Fibroblast of skin of scalp (primary cell): ENCODE results near the gene EML4.

ENCODE experiments used
- DNase-seq: peaks from one replicate; pipeline ENCODE4 v3.0.0-alpha.2; 2013

The EML4 gene

DNA sequence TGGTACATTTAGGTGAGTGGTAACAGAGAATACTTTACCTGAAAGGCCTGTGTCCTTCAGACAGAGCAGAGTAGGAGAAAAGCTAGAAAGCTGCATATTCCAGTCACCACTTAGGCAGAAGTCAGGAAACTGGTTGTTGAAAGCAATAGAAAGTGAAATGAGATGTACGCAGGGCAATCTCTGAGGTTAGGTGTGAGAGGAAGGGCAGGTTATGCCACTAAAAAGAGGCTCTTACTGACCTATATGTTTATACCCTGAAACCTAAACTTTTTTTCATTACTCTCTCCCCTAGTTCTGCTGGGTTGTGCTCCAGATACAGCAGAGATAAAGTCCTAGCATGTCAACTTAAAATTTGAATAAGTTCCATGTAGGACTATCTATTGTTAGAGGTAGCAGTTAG, 98.4 kb downstream of the EML4 start:
- DNase-seq: no peak

DNA sequence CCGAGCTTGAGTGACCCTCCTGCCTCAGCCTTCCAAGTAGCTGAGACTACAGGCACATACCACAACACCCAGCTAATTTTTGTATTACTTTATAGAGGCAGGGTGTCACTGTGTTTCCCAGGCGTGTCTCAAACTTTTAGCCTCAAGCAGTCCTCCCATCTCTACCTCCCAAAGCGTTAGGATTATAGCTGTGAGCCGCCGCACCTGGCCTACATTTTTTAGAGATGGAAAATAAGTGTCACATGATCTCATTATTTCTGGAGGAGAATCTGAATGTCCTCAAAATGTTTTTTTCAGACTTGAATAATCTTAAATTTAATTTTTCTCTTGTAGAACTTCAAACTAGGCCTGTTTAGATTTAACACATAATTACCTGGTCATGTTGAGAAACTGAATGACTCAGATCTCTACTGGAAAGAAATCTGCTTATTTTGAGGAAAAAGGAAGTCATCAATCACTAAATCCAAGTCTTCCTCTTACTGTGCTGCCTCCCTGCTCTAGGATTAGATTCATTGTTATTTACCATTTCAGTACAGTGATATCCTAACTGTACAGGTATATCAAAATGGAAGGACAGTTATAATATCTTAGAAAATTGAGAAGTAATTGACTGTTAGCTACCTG, 99.5 kb downstream of the EML4 start:
- no peak for DNase-seq

DNA sequence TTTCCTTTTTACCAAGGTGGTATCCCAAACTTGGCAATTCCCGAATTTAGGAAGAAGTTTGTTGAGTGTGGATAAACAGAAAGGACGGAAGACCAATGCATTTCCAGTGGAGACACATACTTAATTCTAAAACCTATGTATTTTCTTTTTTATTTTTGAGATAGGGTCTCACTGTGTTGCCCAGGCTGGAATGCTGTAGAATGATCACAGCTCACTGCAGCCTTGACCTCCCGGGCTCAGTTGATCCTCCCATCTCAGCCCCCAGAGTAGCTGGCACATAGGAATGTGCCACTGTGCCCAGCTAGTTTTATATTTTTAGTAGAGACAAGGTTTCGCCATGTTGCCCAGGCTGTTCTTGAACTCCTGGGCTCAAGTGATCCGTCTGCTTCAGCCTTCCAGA, 101.6 kb downstream of the EML4 start:
- no peak for DNase-seq

DNA sequence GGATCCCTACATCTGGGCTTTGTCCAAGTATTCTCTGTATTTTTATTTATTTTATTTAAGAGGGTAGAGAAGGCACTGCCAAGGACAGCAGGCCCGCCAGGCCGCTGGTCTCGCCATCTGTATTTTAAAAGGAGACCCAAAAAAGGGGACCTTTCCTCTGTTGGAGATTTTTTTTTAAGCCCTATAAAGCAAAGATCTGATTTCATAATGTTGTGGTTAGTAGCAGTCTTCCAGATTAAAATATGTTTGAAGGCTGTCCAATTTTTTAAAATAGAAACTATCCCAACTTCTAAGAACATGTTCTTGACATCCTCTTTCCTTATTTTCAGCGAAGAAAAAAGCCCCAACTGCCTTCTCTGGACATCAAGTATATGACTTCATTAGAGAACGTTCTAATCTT, 102.1 kb downstream of the EML4 start:
- peak; percentile 5 for DNase-seq

DNA sequence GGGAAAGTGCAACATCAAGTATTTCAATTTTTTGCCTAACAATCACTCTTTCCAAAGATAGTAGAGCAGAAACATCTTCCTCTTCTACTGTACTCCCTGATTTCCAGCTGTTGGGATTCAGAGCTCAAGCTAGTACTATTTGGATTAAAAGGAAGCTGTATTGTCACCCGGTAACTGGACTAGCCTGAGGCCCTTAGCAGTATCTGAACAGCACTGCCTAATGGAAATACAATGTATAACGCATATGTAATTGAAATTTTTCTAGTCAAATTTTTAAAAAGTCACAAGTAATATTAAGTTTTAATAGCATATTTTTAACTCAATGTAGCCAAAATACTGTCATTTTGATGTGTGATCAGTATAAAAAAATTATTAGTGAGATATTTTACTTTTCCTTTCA, 105.7 kb downstream of the EML4 start:
- peak; percentile 10 for DNase-seq

DNA sequence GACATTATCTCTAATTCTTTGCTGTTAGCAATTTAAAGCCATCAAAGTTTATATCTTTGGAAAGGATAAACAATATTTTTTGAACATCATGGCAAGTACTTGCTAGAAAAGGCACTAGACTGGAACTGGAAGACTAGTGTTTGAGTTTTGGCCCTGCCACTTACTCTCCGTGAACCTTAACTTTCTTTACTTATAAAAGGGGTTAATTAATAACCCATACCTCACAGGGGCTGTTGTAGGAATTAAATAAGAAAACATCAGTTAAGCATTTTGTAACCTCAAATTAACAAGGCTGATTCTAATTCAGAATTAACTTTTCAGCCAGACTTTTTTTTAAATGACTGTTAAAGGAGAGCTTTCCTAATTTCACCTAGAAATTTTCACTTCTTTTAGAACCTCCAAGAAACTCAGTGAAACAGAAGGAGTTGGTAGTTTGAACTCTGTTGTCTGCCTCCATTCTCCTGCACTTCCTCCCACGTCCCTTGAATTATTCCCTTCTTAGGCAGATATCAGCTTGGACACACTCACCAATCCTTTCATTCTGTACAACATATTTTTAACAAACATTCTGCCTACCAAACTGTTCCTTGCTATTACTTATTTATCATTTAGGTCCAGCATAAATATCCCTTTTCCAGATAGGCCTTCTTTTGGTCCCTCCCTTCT, 112.4 kb downstream of the EML4 start:
- no peak for DNase-seq

DNA sequence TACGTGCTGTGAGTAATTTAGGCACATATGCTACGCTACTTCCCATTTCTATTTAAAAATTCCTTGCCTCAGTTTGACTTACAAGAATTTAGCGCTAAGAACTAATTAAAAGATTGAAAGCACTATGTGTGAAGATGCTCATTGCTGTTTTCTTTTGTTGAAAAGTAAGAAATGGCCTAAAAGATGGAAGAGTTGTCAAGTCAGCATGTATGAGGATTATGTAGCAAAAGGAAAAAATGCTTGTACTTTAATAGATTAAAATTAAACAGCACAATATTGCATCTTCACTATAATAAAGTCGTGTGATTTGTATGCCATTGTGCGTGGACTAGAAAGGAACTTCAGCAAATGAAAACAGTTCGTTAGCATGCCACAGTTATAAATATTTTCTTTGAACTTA, 114.9 kb downstream of the EML4 start:
- DNase-seq: no peak

DNA sequence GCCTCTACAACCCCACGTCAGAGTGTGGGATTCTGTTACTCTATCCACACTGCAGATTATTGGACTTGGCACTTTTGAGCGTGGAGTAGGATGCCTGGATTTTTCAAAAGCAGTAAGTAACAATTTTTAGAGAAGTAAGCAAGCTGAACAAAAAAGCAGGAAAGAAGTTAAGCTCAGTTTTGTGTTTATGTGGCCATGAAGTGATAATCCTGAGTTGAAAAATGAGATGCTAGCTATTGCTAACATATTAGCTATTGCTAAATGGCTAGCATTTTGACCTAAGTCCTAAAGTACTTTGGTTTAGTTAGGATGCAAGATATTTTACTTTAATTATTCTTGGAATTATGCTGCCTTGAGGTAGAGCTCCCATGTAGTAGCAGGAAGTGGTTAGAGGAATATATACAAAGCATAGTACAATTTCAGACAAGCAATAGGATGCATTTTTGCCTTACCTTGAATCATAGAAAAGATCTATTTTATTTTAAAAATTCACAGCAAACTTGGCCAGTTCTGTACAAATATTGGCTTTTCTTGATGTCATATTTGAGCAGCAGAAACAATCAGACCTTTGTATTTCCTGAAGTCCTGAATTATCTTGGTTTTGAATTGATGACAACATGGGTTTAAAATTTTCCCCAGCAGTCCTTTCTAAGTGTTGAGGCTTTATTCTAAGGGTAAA, 117.3 kb downstream of the EML4 start:
- DNase-seq: no peak

DNA sequence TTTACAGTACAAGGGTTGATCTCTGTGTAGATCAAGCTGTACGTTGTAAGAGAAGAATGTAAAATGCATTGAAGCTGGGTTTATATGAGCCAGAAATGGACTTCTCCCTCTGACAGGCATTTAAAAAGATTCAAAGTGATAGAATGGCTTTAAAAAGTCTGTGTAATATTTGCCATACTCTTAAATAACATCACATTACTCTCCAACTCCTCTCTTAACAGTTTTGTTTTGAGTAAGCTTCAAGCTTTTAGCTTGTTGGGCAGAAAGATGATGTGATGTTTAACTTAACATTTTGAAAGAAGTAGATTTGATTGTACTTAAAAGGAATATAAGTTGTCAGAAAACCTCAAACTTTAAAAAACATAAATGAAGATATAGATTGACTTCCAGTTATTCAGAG, 119.7 kb downstream of the EML4 start:
- DNase-seq: no peak

DNA sequence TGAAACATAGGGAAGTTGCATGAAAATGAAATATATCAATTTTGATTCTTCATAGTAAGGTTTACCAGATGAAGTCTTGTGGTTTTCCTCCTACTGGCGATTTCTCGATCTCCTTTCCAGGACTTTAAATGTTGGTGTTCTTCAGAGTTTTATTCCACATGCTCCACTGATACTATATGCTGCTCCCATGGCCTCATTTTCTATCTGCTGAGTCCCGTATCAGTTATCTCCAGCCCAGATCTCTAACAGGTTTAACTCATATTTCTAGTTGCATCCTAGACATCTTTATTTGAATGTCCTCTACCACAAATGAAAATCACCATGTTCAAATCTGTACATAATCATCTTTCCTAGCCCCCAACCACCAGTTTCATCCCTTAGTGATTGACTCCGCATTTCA, 120.1 kb downstream of the EML4 start:
- no peak for DNase-seq

DNA sequence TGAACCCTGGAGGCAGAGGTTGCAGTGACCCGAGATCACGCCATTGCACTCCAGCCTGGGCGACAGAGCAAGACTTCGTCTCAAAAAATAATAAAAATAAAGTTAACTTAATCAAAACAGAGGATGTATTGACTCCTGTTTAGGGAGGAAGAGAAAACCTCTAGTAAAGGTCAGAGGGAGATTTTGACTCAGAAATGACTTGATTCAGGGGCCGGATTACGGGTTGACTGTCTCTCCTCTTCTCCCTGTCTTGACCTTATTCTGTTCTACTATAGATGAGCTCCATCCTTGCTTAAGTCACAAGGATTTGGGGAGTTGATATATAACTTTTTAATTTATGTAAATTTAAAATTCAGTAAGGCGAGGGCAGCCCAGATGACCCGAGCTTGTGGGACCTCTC, 120.9 kb downstream of the EML4 start:
- DNase-seq: no peak

DNA sequence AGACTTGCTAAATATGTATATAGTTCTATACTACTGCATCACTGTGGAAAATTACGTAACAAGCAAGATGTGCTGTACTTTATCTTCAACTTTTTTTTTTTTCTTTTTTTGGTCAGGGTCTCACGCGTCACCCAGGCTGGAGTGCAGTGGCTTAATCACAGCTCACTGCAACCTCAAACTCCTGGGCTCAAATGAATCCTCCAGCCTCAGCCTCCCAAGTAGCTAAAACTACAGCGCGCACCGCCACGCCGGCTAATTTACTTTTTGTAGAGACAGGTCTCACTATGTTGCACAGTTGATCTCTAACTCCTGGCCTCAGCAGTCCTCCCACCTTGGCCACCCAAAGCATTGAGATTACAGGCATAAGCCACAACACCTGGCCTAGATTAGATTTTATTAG, 123.9 kb downstream of the EML4 start:
- DNase-seq: no peak

DNA sequence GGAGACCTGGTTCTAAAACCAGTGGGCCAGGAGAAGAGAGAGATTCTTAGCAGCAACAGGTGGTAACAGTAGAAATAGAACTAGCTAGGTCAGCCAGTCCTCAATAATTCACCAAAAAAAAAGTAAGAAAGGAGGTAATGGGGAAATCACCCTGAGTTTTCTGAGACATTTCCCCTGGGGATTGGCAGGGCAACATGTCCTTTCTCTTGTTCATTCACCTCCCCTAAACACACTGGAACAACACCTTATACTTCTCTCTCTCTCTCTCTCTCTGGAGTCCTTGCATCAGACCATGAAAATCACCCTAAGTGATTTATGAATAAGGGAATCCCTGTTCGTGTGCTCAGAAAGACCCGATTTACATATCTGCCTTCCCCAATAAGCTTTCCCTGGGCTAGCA, 127.1 kb downstream of the EML4 start:
- DNase-seq: no peak

DNA sequence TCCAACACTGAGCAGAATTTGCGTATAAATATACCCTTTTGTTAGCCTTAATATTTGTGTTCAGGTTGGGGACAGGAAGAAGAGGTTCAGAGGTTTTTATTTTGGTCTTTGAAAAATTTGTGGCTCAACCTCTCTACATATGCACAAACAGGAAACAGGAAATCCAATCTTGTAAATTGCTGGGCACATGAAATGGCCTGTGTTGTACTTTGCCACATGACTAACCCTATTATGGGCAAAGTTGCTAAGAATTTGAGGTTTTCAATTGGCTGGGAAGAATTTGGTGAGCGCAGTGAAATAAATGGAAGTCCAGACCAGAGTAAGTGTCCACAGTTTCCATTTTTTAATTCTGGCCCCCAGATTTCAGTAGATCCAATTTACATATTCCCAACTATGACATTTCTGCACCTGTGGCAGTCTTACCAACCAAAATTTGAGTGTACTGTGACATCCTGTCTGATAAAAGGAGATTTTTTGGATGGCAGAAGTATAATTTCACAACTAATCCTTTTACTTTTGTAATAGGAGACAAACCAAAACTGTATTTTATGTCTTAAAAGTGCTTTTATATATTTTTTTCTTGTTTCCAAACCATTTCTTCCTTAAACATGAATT, 128.3 kb downstream of the EML4 start:
- DNase-seq: no peak

DNA sequence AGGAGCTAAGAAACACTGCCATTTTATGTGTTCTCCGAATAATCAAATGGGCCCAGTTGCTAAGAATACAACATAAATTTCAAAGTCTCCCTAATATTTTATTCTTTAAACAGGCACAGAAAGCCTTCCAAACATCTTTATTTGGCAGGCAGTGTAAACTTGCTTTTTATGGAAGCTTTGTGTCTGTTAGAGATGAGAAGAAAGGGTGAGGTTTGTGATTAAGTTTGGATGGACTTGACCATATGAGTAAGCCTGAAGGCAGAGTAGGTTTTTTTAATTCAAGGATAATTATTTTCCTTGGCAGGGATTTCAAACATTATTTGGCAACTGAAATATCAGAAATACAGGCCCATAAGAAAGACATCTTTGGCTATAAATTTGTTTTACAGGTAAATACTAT, 129.0 kb downstream of the EML4 start:
- no peak for DNase-seq

DNA sequence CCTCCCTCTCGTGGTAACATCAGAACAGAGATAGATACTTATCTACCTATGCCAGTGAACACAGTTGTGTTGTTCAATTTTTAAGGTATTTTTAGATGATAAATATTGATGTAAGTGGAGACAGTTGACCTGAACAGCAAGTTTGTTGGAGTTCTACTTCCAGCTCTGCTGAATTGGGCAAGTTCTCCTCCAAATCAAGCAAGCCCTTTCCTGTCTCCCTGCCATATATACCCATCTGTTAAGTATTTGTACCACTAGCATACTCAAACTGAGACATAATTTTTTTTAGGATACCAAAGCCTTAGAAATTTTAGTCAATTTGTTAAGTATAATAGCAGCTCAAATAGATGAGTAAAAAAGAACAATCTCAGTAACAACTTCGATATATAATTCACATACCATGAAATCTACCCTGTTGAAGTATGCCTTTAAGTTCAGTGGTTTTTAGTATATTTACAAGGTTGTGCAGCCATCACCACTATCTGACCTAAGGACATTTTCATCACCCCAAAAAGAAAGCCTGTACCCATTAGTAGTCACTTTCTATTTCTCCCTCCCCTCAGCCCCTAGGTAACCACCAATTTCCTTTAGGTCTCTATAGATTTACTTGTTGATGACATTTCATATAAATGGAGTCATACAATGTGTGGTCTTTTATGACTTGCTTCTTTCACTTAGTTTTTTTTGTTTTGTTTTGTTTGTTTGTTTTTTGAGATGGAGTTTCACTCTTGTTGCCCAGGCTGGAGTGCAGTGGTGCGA, 130.0 kb downstream of the EML4 start:
- no peak for DNase-seq

DNA sequence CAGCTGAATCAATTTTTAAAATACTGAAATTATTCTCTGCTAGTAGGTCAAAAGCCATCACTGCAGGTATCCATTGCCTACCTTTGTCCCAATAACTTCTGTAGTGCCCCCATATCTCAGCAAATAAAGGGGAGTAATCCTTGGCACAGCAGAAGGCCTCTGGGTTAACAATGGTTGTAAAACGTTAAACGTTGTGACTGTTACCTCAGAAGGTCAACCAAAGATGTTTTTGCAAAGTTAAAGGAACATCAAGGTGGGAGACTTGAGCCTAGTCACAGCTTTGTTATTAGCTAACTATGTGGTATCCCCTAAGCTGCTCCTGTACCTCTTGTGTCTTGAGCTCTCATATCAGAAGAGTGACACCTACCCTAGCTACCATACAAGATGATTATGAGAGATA, 131.4 kb downstream of the EML4 start:
- DNase-seq: no peak

DNA sequence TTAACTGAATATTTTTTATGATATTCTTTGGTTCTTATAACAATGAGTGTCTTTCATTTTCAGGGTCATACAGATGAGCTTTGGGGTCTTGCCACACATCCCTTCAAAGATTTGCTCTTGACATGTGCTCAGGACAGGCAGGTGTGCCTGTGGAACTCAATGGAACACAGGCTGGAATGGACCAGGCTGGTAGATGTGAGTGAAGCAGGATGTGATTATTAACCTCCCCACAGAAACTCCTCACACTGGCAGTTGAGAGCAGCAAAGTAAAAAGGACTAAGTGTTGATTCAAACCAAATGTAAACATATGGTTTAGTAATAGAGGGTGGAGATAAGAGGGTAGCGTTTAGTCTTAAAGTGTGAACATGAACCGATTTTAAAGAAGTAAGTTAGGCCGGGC, 134.1 kb downstream of the EML4 start:
- no peak for DNase-seq

DNA sequence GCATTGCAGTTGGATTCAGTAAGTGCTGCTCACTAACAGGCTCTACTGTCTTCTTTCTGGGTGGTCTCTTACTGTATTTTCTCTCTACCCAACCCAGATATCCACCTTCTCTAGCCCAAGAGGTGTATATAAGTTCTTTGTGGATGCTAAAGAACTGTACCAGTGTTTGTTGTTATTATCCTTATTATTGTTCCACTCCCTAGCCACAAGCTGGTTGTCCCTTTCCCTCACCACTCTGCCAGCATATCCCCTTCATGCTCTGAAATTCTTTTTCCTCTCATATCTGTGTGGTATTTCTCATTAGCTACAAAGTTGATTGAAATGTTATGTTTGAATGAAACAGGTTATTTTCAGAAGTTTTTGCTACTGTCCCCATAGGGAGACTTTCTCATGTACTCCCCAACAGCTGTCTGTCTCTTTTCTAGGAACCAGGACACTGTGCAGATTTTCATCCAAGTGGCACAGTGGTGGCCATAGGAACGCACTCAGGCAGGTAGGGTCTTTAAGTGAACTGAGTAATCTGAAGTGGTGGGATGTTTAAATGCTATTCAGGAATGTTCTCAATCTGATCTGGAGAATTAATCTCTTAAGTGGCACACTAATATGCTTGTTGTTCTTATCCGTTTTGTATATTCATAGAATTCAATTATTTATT, 135.0 kb downstream of the EML4 start:
- DNase-seq: no peak

DNA sequence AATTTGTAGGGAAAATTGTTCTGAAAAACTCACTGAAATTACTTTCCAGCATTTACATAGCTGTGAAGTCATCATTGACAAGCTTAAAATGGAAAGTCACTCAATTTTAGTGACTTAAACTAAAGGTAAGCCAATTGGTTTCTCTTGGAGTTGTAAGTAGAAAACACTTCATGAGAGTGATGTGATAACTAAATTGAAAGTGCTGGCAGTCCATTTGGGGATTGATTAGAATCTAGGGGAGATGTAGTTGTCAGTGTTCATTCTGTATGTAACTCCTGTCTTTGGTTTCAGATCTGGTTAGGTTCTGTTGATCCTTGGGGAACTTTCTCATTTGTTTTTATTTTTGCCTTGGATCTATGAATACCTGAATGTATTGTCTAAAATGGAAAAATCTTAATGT, 138.0 kb downstream of the EML4 start:
- no peak for DNase-seq

DNA sequence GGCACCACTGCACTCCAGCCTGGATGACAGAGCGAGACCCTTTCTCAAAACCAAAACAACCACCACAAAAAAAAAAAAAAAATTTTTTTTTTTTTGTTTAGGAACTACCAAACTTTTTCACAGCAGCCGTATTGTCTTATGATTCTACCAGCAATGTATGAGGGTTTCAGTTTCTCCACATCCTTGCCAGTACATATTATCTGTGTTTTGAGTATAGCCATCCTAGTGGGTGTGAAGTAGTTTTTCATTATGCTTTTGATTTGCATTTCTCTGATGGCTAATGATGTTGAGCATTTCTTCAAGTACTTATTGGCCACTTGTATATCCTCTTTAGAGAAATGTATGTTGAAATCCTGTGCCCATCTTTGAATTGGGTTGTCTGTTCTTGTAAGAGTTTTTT, 140.2 kb downstream of the EML4 start:
- no peak for DNase-seq

DNA sequence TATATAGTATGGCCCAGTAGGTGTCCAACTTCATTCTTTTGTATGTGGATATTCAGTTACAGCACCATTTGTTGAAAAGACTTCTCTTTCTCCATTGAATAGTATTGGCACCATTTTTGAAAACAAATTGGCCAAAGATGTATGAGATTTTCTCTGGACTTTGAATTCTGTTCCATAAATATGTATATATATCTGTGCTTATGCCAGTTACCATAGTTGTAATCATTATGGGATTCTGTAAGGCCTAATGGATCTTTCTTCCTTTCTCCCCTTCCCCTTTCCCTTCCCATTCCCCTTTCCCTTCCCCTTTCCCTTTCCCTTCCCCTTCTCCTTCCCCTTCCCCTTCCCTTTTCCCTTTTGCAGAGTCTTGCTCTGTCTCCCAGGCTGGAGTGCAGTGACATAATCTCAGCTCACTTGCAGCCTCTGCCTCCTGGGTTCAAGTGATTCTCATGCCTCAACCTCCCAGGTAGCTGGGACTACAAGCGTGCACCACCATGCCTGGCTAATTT, 140.9 kb downstream of the EML4 start:
- no peak for DNase-seq
